Stimulated activated CD8-positive, alpha-beta memory T cell treated with anti-CD3 and anti-CD28 coated beads, Interleukin-12 subunit alpha, Interleukin-12 subunit beta, amount 100 ng/mL, for 4 hours (primary cell): ENCODE results near the gene C17orf58.

Experiments
- DNase-seq: peaks from one replicate; pipeline ENCODE4 v3.0.0-alpha.2; 2020; ENCODE audit warnings: low read depth

The C17orf58 gene

DNA sequence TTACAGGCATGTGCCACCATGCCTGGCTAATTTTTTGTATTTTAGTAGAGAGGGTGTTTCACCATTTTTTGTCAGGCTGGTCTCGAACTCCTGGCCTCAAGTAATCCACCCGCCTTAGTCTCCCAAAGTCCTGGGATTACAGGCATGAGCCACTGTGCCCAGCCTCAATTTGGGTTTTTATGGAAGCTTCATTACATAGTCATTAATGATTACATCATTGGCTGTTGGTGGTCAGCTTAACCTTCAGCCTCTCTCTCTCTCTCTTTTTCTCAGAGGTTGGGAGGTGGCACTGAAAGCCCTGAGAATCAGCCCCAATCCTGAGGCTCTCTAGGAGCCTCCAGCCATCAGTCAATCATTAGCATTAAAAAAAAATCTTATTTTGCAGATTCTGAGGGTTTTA lies 45.3 kb downstream of the C17orf58 start:
- no peak for DNase-seq

DNA sequence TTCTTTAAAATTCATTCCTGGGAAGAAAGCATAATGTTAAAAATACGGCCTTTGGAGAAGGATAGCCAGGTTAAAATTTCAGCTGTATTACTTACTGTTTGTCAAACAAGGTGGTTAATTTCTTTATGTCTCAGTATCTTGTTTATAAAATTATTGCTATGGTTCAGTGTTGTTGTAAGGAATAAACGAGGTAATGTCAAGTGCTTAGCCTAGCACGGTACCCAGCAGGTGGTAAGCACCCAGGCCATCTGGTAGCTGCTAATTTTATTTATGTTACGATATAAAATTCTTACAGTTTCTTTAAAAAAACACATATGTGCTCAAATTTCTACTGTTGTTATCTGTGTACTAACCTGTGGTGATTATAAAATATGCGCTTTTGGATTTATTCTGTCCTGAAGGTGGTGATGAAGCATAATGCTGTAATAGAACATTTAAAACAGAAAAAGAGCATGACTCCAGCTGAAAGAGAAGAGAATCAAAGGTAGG lies 48.9 kb downstream of the C17orf58 start:
- no peak for DNase-seq

DNA sequence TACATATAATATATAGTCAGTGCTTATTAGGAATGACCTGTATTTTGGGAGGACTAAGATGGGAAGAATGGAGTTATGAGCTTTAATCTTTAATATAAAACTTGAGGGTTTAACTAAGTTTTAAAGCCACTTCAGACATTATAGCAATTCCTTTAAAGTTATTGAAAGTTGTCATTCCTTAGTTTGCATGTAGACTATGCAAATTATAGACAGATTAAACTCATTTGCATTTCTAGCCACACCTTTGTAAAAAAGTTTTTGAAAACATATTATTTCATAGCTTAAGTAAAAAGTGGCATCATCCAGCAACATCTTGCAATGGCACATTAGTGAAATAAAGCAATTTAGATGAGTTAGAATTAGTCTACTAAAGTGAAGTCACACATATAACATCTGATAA lies 49.8 kb downstream of the C17orf58 start:
- no peak for DNase-seq

DNA sequence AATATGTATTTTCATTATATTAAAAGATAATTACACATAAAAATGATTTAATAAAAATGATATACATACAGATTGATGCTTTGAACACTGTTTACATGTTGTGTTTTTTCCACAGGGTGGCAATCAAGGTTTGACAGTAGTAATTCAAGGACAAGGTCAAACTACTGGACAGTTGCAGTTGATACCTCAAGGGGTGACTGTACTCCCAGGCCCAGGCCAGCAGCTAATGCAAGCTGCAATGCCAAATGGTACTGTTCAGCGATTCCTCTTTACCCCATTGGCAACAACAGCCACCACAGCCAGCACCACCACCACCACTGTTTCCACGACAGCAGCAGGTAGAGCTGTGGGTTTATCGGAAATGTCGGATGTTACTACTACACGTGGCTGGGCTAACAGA lies 52.2 kb downstream of the C17orf58 start:
- DNase-seq: no peak

DNA sequence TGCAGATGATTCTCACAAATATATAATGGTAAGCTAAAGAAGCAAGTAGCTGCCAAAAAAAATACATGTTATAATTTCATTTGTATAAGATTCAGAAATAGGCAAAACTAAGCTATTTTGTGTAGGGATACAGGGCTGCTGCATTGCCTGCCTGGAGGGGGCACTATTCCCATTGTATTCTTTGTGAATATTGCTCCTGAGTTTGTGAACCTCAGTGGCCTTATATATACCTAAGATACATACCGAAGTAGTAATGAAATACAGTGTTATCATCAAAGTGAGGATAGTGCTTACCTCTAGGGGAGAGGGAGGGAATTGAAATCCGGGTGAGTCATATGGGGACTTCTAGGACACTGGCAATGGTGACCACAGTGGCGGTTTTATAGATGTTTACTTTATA lies 53.5 kb downstream of the C17orf58 start:
- DNase-seq: no peak
